Spleen (tissue), 7 donors: ENCODE results near the gene C10orf62.
"Not testable (repeated sequence)": the region's sequence is repeated elsewhere in the genome, so short reads cannot be mapped to it uniquely, and the experiment has no call there.

ENCODE experiments used
- CTCF ChIP-seq, 11 experiments: fragments of 200-600 bp in 7 of 11; fragments of 450-650 bp in 4 of 11; sonication (generic) in 4 of 11; IDR thresholded peaks in 8 of 11; conservative IDR thresholded peaks in 3 of 11; 1 replicate in 7 of 11; 2 replicates in 4 of 11; pipeline versions ENCODE4 v1.4.0 to v1.8.0; 2016 to 2021; ENCODE audit warnings: antibody characterized with exemption in 11 of 11, inconsistent platforms in 4 of 11, mild to moderate bottlenecking in 1 of 11
- POLR2A ChIP-seq, 3 donors: fragments of 450-650 bp; IDR thresholded peaks; one replicate each; pipeline ENCODE4 v1.5.1; 2017; ENCODE audit warnings: antibody characterized with exemption in 3 of 3, mild to moderate bottlenecking in 1 of 3
- donor health status: DM: no; HTN: no; CAD: no; lungs with moderate emphysema.
- donor health status: DM: no; HTN: no; CAD: no.
- donor health status: DM: no; HTN: no; CAD: no.

GRCh38 chr10:97576487-97576886 is 13.0 kb upstream of the C10orf62 start:
- not testable (repeated sequence) for TF ChIP-seq CTCF (IDR thresholded peaks at IDR 0.05 in 8 of 11, conservative IDR thresholded peaks at IDR 0.05 in 3 of 11); POLR2A (IDR thresholded peaks at IDR 0.05)
